VCaP (cell line): ENCODE data around the gene KATNB1.
"Not testable (repeated sequence)": the region's sequence is repeated elsewhere in the genome, so short reads cannot be mapped to it uniquely, and the experiment has no call there.

ENCODE experiments used
- H3K27ac ChIP-seq: fragments of 450-650 bp; 2 replicates; pipeline ENCODE4 v1.5.1; 2017
- TF ChIP-seq, protein P1 (sequence below): fragments of 450-650 bp; conservative IDR thresholded peaks from 2 replicates; pipeline ENCODE4 v1.5.1; 2017; ENCODE audit warnings: mild to moderate bottlenecking, moderate library complexity

The KATNB1 gene

DNA sequence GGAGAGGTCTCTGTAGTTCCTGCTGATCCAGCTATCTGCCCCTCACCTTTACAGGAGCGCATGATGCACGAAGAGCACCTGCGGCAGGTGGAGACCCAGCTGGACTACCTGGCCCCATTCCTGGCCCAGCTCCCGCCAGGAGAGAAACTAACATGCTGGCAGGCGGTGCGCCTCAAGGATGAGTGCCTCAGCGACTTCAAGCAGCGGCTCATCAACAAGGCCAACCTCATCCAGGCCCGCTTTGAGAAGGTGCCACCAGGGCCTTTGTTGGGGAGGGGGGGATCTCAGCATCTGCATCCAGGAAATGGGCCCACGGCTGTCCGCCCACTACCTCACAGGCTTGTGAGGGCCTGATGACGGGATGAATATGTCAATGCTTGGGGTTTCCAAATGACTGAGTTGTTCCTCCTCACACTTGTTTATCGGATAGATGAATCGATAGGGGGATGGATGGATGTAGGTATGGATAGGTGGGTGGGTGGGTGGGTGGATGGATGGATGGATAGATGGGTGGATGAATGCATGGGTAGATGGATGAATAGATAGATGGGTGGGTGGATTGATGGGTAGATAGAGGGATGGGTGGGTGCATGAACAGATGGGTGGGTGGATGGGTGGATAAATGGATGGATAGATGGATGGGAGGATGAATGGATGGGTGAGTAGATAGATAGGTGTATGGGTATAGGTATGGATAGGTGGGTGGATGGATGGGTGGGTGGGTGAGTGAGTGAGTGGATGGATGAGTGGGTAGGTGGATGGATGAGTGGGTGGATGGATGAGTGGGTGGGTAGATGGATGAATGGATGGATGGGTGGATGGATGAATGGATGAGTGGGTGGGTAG, 7.0 kb upstream of the KATNB1 start:
- TF ChIP-seq, protein P1, sequence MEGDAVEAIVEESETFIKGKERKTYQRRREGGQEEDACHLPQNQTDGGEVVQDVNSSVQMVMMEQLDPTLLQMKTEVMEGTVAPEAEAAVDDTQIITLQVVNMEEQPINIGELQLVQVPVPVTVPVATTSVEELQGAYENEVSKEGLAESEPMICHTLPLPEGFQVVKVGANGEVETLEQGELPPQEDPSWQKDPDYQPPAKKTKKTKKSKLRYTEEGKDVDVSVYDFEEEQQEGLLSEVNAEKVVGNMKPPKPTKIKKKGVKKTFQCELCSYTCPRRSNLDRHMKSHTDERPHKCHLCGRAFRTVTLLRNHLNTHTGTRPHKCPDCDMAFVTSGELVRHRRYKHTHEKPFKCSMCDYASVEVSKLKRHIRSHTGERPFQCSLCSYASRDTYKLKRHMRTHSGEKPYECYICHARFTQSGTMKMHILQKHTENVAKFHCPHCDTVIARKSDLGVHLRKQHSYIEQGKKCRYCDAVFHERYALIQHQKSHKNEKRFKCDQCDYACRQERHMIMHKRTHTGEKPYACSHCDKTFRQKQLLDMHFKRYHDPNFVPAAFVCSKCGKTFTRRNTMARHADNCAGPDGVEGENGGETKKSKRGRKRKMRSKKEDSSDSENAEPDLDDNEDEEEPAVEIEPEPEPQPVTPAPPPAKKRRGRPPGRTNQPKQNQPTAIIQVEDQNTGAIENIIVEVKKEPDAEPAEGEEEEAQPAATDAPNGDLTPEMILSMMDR = no peak
- no peak overlapping the region for H3K27ac ChIP-seq

GRCh38 chr16:57729182-57729484, 6.4 kb upstream of the KATNB1 start:
- TF ChIP-seq, protein P1 = no peak
- no peak overlapping the region for H3K27ac ChIP-seq

- not testable (repeated sequence) for H3K27ac ChIP-seq
Observed at GRCh38 chr16:57729852-57730251, 5.7 kb upstream of the KATNB1 start.

GRCh38 chr16:57730771-57731730, 4.5 kb upstream of the KATNB1 start:
- H3K27ac ChIP-seq = peak overlapping the region; percentile 40
- TF ChIP-seq, protein P1 = no peak

DNA sequence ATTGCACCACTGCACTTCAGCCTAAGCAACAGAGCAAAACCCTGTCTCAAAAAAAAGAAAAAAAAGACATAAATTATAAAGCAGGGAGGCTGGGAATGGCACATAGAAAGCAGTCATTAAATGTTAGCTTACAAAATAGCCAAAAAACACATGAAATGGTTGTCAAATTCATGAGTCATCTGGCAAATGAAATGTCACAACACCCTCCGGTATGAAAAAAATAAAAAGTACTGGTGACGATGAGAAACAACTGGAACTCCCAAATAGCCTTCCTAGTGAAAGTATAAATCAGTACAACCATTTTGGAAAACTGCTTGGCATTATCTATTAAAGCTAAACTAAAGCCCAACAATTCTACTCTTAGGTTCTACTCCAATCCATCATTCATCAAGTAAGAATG, 3.5 kb upstream of the KATNB1 start:
- H3K27ac ChIP-seq = no peak overlapping the region
- TF ChIP-seq, protein P1 = no peak

- H3K27ac ChIP-seq = no peak overlapping the region
- TF ChIP-seq, protein P1 = no peak
Observed at GRCh38 chr16:57732714-57733113, 2.9 kb upstream of the KATNB1 start.

DNA sequence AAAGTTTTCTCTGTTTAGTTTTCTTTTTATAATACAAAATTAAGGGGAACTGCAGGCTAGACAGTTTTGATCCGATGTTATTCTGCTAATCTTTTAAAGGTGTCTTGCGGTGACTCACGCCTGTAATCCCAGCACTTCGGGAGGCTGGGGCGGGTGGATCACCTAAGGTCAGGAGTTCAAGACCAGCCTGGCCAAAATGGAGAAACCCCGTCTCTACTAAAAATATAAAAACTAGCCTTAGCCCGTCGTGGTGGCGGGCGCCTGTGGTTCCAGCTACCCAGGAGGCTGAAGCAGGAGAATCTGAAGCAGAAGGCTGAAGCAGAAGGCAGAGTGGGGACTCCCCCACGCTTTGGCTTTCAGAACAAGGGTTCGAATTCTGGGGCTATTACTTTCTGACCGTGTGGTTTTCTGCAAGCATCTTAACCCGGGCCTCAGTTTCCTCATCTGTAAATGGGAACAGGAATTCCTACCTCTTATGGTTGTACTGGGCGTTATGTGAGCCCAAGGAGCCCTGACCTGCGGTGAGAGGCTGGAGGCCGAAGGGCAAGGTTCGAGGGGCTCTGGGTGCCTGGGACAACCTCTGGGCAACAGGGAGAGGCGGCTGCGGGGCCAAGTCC, 1.2 kb upstream of the KATNB1 start:
- peak overlapping the region; percentile 83 for H3K27ac ChIP-seq
- TF ChIP-seq, protein P1 = no peak
